NCI-H2107 treated with DMSO at 0.1 percent for 48 hours (cell line): ENCODE measurements around the gene BCL2L15.

Experiments
- DNase-seq: peaks from one replicate; lab custom pipeline; 2025; ENCODE audit not compliant: unreplicated experiment; lab: John Stamatoyannopoulos, UW

The BCL2L15 gene

DNA sequence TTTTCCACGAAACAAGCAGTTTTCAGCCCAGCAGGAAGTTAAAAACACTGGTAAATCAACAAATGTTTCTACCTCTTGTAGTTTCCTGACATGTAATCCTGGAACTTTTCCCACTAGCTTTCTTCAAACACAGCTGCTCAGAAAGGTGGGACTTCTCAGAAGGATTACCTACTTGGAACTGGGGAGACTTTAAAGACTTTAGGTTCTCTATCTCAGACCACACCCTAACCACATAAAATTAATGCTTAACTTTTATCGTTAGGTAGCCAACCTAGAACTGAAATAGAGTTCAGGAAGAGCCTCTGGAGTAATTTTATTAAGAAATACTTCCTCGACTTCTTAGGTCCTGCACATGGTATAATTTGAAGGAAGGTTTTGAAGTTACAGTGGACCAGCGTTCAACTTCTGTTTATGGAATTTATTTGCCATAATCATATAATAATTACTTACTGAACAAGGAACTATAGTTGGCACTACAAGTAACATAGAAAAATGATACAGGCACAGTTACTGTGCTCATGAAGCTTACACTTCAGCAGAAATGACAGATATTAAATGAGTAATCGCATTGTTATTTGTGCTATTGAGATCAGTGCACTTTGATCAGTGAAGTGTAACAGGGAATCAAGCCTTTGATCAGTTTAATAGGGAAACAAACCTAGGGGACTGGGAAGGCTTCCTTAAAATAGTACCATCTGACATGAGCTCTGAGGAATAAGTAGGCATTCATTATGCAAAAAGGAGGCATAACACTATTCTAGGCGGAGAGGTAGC, at the start of gene BCL2L15:
Gene BCL2L15, minus strand, starts transcription at position 180 of the 774 bp plus-strand sequence. CDS start 206 bp downstream, outside the sequence.
- no peak for DNase-seq

DNA sequence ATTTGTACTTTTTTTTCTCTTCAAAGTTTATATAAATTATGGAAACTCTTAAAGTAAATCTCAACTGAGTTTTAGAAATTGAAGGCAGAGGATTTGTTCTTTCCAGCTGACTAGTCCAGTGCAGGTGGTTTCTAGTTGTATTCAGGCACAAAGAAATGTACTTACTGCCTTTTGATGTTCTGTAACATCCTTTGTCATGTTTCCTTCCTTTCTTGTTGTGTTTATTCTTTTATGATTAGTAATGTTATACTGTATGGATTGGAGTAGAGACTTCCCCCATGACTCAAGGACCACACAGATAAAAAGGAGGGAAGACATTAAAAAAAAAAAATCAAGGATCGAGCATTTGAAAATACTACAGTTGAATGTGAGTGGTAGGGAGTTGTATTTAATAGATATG, 49.8 kb upstream of the BCL2L15 start:
- no peak for DNase-seq

DNA sequence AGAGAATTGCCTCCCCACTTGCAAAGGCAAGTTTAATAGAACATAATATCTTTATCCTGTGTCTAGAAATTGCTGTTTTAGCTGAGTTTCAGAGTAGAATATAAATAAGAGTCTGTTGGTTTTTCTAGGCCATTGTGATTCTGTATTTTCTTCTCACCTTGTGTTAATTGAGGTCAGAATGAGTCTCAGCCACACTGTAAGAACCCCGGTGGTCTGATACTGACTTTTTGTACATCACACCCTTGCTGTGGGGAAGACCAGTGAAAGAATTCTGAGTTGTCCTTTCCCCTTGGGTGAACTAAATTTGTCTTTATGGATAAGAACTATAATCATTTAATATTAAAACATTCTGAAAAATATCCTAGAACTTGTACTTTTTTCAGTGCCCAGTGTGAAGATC, 48.6 kb upstream of the BCL2L15 start:
- no peak for DNase-seq

DNA sequence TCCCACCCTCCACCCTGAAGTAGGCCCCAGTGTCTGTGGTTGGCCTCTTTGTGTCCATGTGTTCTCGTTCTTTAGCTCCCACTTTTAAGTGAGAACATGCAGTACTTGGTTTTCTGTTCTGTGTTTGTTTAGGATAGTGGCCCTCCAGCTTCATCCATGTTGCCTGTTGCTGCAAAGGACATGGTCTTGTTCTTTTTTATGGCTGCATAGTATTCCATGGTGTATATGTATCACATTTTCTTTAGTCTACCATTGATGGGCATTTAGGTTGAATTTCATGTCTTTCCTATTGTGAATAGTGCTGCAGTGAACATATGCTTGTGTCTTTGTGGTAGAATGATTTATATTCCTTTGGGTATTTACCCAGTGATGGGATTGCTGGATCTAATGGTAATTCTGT, 47.8 kb upstream of the BCL2L15 start:
- no peak for DNase-seq

DNA sequence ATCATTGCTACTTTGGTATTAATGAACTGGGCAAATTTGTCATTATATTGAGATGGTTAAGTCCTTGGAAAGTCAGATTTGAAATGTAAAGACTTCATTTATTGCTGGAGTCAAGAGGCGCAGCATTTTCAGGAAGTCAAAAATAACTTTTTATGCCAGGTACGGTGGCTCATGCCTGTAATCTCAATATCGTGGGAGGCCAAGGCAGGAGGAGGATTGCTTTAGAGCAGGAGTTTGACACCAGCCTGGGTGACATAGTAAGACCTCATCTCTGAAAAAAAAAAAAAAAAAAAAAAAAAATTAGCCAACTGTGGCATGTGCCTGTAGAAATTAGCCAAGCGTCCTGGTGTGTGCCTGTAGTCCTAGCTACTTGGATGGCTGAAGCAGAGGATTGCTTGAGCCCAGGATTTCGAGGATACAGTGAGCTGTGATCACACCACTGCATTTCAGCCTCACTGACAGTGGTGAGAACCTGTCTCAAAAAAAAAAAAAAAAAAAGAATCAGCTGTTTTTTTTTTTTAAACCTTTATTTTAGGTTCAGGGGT, 47.2 kb upstream of the BCL2L15 start:
- no peak for DNase-seq

DNA sequence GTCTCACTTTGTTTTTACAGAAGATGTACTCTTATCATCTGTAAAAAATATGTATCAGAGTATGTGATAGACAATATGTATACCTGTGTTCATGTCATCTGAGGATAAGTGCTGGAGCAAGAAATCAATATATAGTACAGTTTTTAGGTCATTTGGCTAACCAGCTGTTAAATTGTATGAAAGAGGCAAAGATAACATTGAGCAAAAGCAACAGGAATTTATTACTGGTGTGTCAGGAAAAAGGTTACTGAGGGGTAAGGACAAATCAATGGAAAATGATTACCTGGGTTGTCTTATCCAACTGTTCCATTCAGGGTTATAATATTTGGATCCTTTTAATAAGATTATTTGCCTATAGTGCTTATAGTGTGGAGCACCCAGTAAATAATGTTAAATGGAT, 46.6 kb upstream of the BCL2L15 start:
- DNase-seq, result no peak

DNA sequence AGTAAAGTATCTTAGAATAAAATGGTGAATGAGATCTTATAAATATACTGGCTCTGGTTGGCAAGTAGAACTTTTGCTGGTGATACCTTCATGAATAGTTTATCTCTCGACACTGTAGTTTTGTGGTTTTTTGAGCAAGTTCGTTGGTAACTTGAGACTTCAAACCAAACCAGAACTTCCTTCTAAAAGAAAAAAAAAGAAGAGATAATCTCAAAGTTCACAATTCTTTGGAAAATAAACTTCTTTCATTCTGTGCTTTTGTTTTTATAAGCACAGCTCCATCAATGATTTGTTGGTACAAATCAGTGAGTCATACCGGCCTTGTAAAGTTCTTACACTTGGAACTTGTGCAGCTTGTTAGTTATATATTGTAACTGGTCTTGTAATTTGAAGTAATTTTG, 44.1 kb upstream of the BCL2L15 start:
- DNase-seq, result no peak

DNA sequence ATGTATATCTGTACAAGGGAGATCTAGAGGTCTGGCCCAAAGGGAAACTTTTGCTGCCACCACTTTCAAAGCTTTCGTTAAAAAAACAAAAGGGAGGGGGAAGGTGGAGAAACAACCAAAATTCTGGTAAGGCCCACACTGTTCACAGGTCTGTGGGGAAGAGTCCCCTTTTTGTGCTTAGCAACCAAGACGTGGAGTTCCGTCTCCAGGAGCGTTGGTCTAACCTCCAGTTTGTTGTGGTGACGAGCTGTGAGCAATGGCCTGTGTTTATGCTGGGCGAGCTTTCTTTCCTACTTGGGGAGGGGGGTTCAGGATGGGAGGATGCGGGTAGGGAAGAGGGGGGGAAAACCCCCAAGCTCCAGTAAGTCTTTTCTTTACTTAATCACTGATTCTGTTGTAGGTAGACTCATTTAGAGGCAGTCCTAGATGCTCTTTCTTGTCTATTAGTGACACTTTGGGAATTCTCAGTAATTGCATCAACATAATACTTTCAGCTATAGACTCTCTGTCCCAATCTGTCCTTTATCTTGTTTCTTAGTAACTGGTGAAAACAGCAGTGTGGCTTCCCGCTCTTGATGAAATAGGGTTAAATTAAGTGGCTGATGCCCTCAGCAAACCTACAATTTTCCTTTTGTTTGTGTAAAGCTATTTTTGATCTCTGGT, 43.2 kb upstream of the BCL2L15 start:
- DNase-seq, result no peak

DNA sequence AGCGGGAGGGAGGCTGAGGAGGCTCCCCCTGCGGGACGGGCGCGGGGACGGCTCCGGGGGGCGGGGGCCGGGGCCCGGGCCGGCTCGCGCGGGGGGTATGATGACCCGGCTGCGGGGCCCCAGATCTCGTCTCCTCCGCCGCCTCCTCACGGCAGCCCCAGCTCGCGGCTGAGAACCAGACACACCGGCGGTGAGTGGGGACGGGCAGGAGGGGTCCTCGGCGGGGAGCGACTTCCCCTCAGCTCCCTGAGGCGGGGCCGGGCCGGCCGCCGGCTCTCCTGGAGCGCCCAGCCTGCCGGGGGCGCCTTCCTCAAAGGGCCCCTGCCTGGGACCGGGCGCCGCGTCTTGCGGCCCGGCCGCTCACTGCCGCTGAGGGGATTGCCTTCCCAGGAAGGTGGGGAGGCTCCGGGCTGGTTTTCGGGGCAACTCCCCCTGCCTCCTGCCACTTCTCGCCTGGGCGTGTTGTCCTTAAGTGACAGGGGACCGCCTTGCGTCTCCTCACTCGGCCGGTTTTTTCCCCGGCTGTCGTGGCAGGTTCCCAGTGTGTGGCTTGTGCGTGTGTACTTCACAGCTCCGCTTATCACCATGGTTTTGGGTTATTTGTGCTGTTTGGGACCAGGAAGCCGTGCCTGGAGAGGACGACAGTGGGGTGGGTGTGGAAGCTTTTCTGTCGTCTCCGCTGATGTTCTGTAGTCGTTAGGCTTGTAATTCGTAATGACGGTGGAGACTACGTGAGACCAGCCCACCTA, 42.5 kb upstream of the BCL2L15 start:
- DNase-seq, result no peak

DNA sequence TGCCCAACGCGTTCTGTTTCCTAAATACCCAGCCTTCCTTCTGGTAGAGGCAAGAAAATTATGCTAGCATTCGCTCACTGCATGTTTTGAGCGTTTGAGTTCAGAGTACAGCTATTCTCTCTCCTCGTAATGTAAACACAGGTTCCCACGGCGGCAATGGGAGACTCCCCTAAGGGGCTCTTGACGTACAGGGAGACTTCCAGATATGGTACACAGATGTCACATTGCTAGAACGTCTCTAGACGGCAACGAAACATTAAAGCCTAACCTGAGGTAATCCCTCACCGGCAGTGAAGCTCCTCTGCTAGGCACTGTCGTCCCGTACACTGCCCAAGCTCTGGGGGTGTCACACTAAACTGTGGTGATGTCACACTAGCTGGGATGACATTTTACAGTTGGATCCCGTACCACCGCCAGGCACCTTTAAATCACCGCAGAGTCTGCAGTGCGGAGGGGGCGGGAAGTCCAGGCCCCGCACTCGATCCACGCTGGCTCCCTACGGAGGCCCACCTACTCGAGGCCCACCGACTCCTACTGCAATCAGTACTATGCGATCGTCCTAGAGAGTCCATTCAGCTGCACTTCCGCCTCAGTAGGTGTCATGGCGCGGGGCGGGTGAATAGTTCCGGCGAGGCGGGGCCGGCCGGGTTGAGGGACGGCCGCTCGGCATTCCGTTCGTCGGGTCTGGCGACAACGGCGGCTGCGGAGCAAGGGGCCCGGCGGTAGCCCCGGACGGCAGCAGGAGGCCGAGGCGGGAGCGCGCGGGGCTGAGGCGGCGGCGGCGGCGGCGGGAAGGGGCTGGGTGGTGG, 41.8 kb upstream of the BCL2L15 start, which contains the start of gene HIPK1:
Gene HIPK1, plus strand, starts transcription at position 384 of the 809 bp plus-strand sequence.
- peak; percentile 93 for DNase-seq

DNA sequence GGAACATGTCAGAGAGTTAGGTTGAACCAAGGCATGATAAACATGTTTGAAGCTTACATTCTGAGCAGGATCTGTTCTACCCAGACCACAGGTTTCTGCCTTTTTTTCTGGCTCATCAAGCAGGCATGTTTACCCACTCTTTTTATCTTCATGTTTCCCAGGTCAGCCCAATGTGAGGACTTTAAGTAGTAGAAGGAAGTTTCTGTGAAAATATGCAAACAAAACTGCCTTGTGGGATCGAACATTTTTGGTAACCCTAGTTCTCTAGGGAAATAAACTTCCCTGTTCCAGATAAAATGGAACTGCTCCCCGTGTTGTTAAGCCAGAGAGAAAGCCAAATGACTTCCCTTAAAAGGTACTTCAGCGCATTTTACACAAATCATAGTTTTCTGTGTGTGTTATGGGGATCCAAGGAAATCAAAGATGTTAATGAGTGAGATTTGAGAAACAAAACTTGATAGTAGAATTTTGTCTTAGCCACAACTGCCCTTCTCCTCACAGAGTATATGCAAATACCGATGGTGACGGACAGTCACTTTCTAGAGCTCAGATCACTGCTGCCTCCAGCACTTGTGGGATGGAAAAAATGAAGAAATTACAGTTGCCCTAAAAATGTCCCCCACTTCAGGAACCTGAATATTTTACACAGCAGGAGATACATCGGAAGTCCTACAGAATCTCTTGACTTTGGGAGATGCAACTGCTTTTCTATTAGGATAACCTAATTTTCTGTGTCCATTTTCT, 41.0 kb upstream of the BCL2L15 start:
- no peak for DNase-seq

DNA sequence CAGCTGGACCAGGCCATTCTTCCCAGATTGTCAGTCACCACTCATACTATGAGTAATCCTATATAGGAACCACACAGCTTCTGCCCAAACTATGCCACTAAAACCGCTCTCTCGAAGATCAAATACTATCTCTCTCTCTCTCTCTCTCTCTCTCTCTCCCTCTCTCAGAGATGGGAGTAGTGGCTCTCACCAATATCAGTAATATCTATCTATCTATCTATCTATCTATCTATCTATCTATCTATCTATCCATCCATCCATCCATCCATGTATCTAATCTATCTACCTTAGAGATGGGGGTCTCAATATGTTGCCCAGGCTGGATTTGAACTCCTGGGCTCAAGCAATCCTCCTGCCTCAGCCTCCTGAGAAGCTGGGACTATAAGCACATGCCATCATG, 37.1 kb upstream of the BCL2L15 start:
- no peak for DNase-seq

DNA sequence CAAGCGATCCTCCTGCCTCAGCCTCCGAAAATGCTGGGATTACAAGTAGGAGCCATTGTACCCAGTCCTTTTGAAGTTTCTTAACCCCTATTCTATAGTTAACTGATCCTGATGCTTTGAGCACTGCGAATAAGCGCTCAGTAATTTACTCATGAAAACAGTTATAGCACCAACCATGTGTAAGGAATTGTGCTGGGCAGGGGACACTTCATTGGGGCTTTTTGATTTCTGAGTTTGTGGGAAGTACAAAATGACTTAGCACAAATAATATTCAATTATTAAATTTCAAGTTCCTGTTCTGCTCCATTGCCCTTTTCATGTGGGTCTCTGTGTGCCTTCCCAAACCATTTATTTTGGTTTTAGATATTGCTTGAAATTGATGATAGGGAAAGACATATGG, 35.6 kb upstream of the BCL2L15 start:
- no peak for DNase-seq

DNA sequence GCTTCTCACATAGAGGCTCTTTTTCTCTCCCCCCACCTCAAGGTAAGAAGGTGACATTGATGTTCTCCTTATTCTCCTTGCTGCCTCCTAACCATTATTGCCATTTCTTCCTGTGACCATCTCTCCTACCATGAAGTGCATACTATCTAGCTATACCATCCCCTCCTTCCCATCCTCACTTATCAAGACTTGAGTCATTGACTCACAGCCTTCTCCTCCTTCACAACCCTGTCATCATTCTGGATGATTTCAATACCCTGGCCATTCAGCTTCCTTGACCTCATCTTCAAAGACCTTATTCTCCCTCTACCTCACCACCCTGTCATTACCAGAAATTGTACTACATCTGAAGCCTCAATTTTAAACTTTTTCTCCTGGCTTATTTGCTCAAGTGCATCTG, 30.9 kb upstream of the BCL2L15 start:
- DNase-seq, result no peak

DNA sequence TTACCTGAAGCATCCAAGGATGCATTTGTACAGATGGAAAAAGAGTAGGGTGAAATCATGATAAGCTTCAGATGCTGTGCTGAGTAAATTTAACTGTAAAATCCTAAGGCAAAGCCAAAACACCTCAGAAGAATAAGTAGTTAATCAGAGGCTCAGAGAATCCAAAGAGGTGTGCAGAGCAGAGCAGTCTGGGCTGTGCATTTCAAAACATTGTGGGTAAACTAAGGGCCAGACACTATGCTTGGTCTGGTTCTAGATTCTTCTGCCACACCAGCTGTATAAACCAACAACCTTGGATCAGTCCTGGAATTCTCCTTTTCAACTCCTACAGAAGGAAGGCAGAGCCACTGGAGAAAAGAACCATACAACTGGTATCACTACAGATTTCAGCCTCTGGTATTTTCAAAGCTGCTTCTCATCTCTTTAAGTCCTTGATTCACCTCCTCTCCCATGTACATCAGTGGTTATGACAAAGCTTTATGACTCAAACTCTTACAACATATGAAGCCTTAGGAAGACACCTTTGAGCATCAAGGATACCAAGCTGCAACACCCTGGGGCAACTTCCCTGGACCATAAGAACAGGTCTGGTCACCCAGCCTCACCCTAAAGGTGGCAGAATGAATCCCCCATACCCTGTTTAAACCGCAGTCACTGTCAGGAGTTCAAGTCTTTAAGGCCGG, 30.2 kb upstream of the BCL2L15 start:
- no peak for DNase-seq

DNA sequence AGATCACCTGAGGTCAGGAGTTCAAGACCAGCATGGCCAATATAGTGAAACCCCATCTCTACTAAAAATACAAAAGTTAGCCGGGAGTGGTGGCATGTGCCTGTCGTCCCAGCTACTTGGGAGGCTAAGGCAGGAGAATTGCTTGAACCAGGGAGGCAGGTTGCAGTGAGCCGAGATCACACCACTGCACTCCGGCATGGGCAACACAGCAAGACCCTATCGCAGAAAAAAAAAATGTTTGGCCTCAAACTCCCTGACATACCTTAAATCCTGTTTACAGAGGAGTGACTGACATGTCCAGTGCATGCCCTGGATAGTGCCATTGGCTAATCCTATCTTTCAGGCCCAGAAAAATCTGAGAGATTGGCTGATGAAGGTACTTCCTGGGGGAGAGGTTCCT, 29.6 kb upstream of the BCL2L15 start:
- no peak for DNase-seq

DNA sequence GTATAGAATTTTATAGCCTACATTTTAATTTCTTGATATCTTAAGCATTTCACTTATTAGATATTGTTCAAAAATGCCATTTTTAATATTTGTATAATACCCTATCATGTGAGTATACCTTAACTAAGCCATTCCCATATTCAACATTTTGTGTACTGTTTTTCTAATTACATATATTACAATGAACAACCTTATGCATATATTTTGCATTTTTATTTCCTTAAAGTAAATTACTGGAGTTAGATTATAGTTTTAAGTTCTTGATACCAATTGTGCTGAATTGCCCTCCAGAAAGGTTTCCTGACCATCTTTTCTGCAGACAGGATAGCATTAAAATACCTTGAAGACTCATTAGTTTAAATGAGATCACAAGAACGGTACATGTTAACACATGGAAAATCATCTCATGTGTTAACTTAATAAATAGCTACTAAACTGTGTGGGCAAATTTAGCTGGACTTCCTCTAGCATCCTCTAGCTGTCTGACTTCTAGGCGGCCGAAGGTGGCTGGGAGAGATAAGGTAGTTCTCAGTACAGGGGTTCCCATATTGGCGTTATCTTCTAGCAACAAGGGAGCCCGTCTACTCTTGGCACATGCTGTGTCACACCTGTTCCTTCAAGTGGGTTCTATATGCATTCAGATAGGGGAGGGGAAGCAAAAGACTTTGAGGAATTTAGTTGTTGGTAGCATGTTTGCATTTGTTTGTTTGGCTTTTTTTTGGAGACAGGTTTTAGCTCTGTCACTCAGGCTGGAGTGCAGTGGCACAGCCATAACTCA, 26.7 kb upstream of the BCL2L15 start:
- DNase-seq, result no peak

DNA sequence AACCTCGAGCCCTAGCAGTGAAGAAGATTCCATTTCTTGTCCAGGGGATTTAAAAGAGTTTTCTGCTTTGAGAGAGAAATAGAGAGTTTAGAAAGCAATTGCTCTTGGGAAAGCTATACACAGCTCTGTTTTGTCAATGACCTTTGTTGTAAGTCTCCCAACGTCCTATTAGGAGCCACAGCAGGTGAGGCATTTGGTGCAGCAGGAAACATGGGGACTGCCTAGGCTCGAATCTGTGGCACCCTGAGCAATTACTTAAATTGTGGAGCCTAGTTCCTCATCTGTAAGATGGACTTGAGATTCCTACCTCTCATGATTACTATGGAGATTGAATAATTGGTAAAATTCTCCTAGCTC, 25.9 kb upstream of the BCL2L15 start:
- no peak for DNase-seq
